GM08714 (cell line): ENCODE measurements around the gene SLC35A3.

Experiments
- H3K4me3 ChIP-seq: fragments of 200-500 bp; sonication (Bioruptor generic); 2 replicates; pipeline ENCODE4 v1.5.1; 2014; ENCODE audit warnings: mild to moderate bottlenecking, low read length, inconsistent platforms
- ZNF274 ChIP-seq: IDR thresholded peaks from 2 replicates; pipeline ENCODE4 v1.6.1; 2012; ENCODE audit warnings: mild to moderate bottlenecking, low read depth, low read length

The SLC35A3 gene

GRCh38 chr1:99992044-99992722 lies 22.4 kb downstream of the SLC35A3 start:
- no peak overlapping the region for H3K4me3 ChIP-seq

GRCh38 chr1:99992760-99993467 lies 23.1 kb downstream of the SLC35A3 start:
- no peak for TF ChIP-seq ZNF274
- H3K4me3 ChIP-seq: no peak overlapping the region

More at GRCh38 chr1:99992044-99992722, 22.4 kb downstream of the SLC35A3 start:
- no peak for TF ChIP-seq ZNF274

- H3K4me3 ChIP-seq: no peak overlapping the region
- no peak for TF ChIP-seq ZNF274
These were observed 23.7 kb downstream of the SLC35A3 start for GRCh38 chr1:99993468-99993845.

- H3K4me3 ChIP-seq: no peak overlapping the region
- TF ChIP-seq ZNF274: no peak
These were observed 24.7 kb downstream of the SLC35A3 start for GRCh38 chr1:99994496-99994895.

- no peak for TF ChIP-seq ZNF274
- H3K4me3 ChIP-seq: no peak overlapping the region
These were observed 27.2 kb downstream of the SLC35A3 start for GRCh38 chr1:99996951-99997350.

- TF ChIP-seq ZNF274: no peak
- H3K4me3 ChIP-seq: no peak overlapping the region
These were observed 31.7 kb downstream of the SLC35A3 start for GRCh38 chr1:100001462-100001861.

- no peak overlapping the region for H3K4me3 ChIP-seq
- TF ChIP-seq ZNF274: no peak
These were observed 35.6 kb downstream of the SLC35A3 start for GRCh38 chr1:100005424-100005823.

GRCh38 chr1:100006688-100007087 lies 36.9 kb downstream of the SLC35A3 start:
- no peak overlapping the region for H3K4me3 ChIP-seq
- no peak for TF ChIP-seq ZNF274

- no peak overlapping the region for H3K4me3 ChIP-seq
- TF ChIP-seq ZNF274: no peak
These were observed 39.7 kb downstream of the SLC35A3 start for GRCh38 chr1:100009458-100009857.

- H3K4me3 ChIP-seq: no peak overlapping the region
- TF ChIP-seq ZNF274: no peak
These were observed 41.0 kb downstream of the SLC35A3 start for GRCh38 chr1:100010804-100011203.

- TF ChIP-seq ZNF274: no peak
- H3K4me3 ChIP-seq: no peak overlapping the region
These were observed 49.4 kb downstream of the SLC35A3 start for GRCh38 chr1:100019220-100019619.

GRCh38 chr1:100023482-100023881 lies 53.7 kb downstream of the SLC35A3 start:
- TF ChIP-seq ZNF274: no peak
- H3K4me3 ChIP-seq: no peak overlapping the region

- no peak overlapping the region for H3K4me3 ChIP-seq
- no peak for TF ChIP-seq ZNF274
These were observed 57.4 kb downstream of the SLC35A3 start for GRCh38 chr1:100027212-100027611.

GRCh38 chr1:100028765-100029164 lies 59.0 kb downstream of the SLC35A3 start:
- no peak overlapping the region for H3K4me3 ChIP-seq
- no peak for TF ChIP-seq ZNF274

GRCh38 chr1:100034470-100034869 lies 64.7 kb downstream of the SLC35A3 start:
- H3K4me3 ChIP-seq: no peak overlapping the region
- TF ChIP-seq ZNF274: no peak

- TF ChIP-seq ZNF274: no peak
These were observed 65.4 kb downstream of the SLC35A3 start for GRCh38 chr1:100035214-100035613.

More at GRCh38 chr1:100035214-100035613, 65.4 kb downstream of the SLC35A3 start:
- no peak overlapping the region for H3K4me3 ChIP-seq
